ENCODE data around the gene ZNF141. TPM values are rescaled to one million over a fixed set of nuclear protein-coding genes. Genes with fewer than 3 reads are reported as not detected.

Gene ZNF141
- total RNA-seq: 13.2 and 15.6 TPM in 2 replicates

DNA sequence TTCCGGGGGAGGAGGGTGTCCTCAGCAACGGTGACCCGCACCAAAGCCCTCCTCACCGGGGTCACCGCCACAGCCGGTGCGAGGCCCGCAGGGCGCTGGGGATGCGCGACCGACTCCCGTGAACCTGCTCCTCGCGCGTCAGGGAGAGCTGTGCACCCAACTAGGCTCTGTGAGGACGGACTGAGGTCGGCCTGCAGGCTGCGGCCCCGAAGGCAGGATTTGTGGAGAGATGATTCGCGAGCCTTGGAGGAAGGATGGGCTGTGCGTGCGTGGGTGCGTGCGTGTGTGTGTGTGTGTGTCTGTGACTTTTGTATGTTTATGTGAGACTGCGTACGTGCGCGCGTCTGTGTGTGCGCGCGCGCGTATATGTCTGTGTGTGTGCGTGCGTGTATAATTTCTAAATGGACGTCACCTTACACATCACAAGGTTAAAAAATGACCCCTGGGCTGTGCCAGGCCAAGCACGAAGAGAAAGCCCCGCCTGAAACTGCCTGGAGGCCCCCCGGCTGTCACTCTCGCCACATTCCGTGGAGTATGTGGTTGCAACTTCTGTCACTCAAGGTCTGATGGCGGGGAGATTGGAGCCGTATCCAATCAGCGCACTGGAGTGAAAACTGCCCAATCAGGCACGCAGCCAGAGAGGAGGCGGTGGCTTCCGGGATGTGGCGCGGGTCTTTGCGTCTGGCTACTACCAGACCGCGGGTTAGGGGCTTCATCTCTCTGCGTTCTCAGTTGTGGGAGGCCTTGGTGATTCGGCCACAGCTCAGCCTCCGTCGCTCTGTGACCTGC lies at the start of gene ZNF141:
ZNF141 (plus strand) TSS at position 672 of the 789 bp plus-strand sequence. CDS start 170 bp downstream, outside the sequence.

DNA sequence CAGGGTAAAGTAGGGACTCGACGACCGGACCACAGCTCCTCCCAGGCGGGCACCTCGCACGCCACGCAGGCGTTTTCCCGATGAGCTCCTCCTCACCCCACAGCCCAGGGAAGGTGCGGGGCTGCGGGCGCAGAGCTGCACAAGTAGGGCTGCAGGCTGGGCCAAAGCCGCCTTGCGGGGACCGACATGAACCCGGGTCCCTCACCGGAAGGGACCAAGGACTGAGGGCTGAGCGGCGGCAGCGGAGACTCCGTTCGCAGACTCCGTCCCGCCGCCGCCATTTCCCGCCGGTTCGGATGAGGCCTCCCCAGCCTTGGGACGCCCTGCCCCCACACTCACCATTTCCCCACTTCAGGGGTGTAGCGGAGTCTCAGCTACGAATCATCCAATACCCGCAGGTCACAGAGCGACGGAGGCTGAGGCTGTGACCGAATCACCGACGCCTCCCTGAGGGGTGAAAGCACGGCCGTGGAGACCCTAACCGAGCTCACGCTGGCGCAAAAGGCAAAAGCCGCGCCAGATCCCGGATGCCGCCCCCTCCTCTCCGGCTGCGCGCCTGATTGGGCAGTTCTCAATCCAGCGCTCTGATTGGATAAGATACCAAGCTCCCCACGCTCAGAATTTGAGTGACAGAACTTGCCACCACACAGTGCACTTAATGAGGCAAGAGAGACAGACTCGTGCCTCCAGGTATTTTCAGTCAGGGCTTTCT lies 32.5 kb upstream of the ZNF141 start, which contains the start of gene ZNF732:
ZNF732 (minus strand) TSS at position 506 of the 712 bp plus-strand sequence; CDS start at position 342, 164 bp downstream.

Small RNA genes within 50 kb of the gene (small RNA-seq; reads per million reads assigned to genes)
- gene AC079140.2 (not detected), gene MIR571 (not detected), gene ZNF519P4 (not detected)

Other genes starting within 250 kb of the ZNF141 start
- 6.1 and 6.6 TPM in 2 replicates for gene ZNF718, start 213.3 kb upstream of the ZNF141 start, total RNA-seq
- gene ZNF732, start 32.3 kb upstream of the ZNF141 start, total RNA-seq: 0.37 and 0.59 TPM in 2 replicates
- gene ZNF721, start 161.3 kb downstream of the ZNF141 start, total RNA-seq: 14.3 and 16.6 TPM in 2 replicates
- gene PIGG, start 161.4 kb downstream of the ZNF141 start, total RNA-seq: 31.9 and 32.7 TPM in 2 replicates
- gene TMEM271, start 238.5 kb downstream of the ZNF141 start, total RNA-seq: not detected in 2 replicates

Measured in subcutaneous preadipocyte (primary cell).